Mucosa of stomach (tissue), 1 donor: ENCODE data around the gene DEPP1.

Experiments used
- H3K27me3 ChIP-seq: one replicate; pipeline ENCODE4 v1.7.0; 2013; ENCODE audit warnings: mild to moderate bottlenecking, low read length; ENCODE audit not compliant: control insufficient read depth, insufficient read depth
- H3K36me3 ChIP-seq: one replicate; pipeline ENCODE4 v1.7.0; 2013; ENCODE audit warnings: low read length; ENCODE audit not compliant: control insufficient read depth, insufficient read depth
- H3K4me1 ChIP-seq: one replicate; pipeline ENCODE4 v1.7.0; 2013; ENCODE audit warnings: mild to moderate bottlenecking, low read length; ENCODE audit not compliant: control insufficient read depth, insufficient read depth
- H3K4me3 ChIP-seq: one replicate; pipeline ENCODE4 v1.7.0; 2013; ENCODE audit warnings: low read length
- H3K9ac ChIP-seq: one replicate; pipeline ENCODE4 v1.7.0; 2013; ENCODE audit warnings: mild to moderate bottlenecking, low read length, moderate library complexity
- H3K9me3 ChIP-seq: one replicate; pipeline ENCODE4 v1.7.0; 2013; ENCODE audit warnings: mild to moderate bottlenecking, low read length, moderate library complexity; ENCODE audit not compliant: control insufficient read depth
- donor health status: Pancreatic carcinoma.

The DEPP1 gene

DNA sequence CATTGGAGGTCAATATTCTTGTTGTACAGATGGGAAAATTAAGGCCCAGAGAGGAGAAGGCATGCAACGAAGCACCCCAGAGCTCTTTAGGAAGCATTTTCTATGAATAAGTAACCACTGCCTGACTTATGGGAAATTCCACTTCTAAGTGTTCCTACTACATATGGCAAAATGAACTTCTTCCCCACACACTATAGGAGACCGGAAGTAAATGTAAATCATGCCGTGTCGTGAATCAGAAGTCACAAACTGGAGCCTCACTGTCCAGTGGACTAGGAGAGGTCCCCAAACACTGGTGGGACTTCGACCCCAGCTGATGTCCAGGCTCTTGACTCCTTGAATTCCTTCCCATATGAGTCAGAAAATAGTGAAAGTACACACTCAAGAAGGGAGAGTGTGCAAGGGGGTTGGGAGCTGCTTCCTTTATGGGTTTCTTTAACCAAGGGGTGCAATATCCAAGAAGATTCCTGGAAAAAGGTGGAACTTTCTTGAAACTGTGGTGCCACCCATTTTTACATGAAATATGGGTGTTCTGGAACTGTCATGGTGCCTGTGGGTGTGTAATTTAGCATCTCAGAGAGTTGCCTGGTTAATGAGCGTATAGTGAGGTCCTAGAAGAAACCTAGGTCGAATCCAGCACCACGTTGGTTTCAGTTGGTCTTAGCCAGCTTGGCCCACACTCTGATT lies 12.3 kb downstream of the DEPP1 start:
- H3K4me1 ChIP-seq, result peaks cover 36% of the 10 kb centered on the region

GRCh38 chr10:44965651-44966097 lies 12.9 kb downstream of the DEPP1 start:
- no peaks in the 10 kb centered on the region for H3K27me3 ChIP-seq
- H3K9ac ChIP-seq, result no peak overlapping the region
- no peaks in the 10 kb centered on the region for H3K36me3 ChIP-seq
- no peak overlapping the region for H3K4me3 ChIP-seq
- H3K9me3 ChIP-seq, result no peaks in the 10 kb centered on the region
- H3K4me1 ChIP-seq, result peaks cover 40% of the 10 kb centered on the region

More for the DNA sequence above, 12.3 kb downstream of the DEPP1 start:
- H3K9ac ChIP-seq, result no peak overlapping the region
- no peaks in the 10 kb centered on the region for H3K36me3 ChIP-seq
- H3K9me3 ChIP-seq, result no peaks in the 10 kb centered on the region
- H3K27me3 ChIP-seq, result no peaks in the 10 kb centered on the region
- H3K4me3 ChIP-seq, result no peak overlapping the region

DNA sequence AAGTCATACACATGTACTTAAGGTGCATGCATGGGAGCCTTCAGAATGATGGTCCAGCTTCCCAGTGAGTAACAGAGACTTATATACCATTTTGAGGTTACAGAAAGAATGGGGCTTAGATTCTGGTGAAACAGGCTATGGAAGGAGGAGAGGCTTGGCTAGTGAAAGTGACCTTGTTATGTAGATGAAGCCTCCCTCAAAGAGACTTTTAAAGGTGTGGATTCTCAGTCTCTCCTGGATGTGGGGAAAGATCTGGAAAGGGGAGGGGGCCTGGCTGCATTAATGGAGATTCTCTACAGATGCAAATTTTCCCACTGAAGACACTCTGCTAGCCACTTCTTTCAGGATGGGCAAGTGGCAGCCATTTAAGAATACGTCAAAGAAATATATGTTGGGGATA lies 13.5 kb downstream of the DEPP1 start:
- no peaks in the 10 kb centered on the region for H3K27me3 ChIP-seq
- no peaks in the 10 kb centered on the region for H3K36me3 ChIP-seq
- no peak overlapping the region for H3K9ac ChIP-seq
- peaks cover 45% of the 10 kb centered on the region for H3K4me1 ChIP-seq
- H3K4me3 ChIP-seq, result no peak overlapping the region
- H3K9me3 ChIP-seq, result no peaks in the 10 kb centered on the region

- Histone ChIP-seq H3K9me3 (no peaks in the 10 kb centered on the region), H3K4me3 (no peak overlapping the region), H3K9ac (no peak overlapping the region), H3K27me3 (no peaks in the 10 kb centered on the region), H3K36me3 (no peaks in the 10 kb centered on the region), H3K4me1 (peaks cover 51% of the 10 kb centered on the region)
Measured at GRCh38 chr10:44963772-44964633, 14.6 kb downstream of the DEPP1 start.

- no peaks in the 10 kb centered on the region for H3K9me3 ChIP-seq
- H3K36me3 ChIP-seq, result no peaks in the 10 kb centered on the region
- H3K27me3 ChIP-seq, result no peaks in the 10 kb centered on the region
- H3K4me1 ChIP-seq, result peaks cover 54% of the 10 kb centered on the region
- H3K4me3 ChIP-seq, result no peak overlapping the region
- H3K9ac ChIP-seq, result no peak overlapping the region
Measured at GRCh38 chr10:44962870-44963738, 15.5 kb downstream of the DEPP1 start.

DNA sequence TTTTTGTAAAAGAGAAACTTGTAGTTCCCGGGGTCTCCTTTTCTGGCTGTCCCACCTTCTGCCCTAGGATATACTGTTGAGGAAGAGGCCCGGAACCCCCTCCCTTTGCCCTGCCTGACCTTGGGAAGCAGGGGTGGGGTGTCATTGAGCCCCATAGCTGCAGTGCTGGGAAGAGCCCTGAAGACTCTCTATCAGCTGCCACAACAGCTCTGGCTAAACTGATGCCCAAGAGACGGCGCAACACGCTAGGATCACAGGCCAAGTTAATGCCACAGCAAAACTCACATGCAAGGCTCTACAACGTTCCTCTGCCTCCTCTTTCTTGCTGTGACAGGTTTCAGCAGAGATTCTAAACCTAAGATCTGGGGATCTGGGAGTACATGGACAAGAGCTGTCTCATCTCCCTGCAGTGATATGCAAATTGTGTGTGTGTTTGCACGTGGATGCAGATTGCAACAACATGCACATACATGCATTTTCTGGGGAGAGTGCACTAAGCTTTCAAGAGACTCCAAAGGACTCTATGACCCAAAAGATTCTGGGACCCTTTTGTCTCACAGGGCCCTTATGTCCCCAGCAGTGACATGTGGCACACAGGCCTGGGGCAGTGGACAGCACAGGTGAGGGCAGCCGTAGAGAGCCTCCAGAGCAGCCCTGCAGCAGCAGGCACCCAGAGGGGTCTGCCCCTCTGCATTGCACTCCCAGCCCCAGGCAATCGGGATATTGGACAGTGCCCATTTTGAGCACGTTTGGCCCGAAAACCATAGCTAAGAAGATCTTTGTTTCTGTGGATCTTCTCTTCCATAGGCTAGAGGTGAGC lies 16.5 kb downstream of the DEPP1 start:
- Histone ChIP-seq H3K27me3 (no peaks in the 10 kb centered on the region), H3K4me1 (peaks cover 58% of the 10 kb centered on the region), H3K9ac (no peak overlapping the region), H3K36me3 (no peaks in the 10 kb centered on the region), H3K4me3 (no peak overlapping the region), H3K9me3 (no peaks in the 10 kb centered on the region)

DNA sequence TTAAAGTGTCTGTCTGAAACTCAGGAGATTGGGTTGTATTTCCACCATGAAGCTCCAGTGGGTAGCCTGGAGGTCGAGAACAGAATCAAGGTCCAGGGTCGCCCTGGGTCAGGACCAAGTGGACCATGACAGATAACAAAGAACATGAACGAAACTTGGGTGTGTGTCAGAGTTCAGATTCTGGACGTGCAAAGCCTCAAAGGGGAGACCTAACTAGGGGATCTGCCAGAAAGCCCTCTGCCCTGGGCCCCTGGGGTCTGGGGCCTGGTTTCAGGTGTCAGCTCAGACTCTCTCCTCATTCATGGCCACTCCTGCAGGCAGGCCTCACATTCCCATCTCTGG lies 17.4 kb downstream of the DEPP1 start:
- H3K9me3 ChIP-seq, result no peaks in the 10 kb centered on the region
- no peaks in the 10 kb centered on the region for H3K27me3 ChIP-seq
- H3K4me1 ChIP-seq, result peaks cover 51% of the 10 kb centered on the region
- H3K4me3 ChIP-seq, result no peak overlapping the region
- H3K9ac ChIP-seq, result peak overlapping the region; percentile 29
- no peaks in the 10 kb centered on the region for H3K36me3 ChIP-seq

DNA sequence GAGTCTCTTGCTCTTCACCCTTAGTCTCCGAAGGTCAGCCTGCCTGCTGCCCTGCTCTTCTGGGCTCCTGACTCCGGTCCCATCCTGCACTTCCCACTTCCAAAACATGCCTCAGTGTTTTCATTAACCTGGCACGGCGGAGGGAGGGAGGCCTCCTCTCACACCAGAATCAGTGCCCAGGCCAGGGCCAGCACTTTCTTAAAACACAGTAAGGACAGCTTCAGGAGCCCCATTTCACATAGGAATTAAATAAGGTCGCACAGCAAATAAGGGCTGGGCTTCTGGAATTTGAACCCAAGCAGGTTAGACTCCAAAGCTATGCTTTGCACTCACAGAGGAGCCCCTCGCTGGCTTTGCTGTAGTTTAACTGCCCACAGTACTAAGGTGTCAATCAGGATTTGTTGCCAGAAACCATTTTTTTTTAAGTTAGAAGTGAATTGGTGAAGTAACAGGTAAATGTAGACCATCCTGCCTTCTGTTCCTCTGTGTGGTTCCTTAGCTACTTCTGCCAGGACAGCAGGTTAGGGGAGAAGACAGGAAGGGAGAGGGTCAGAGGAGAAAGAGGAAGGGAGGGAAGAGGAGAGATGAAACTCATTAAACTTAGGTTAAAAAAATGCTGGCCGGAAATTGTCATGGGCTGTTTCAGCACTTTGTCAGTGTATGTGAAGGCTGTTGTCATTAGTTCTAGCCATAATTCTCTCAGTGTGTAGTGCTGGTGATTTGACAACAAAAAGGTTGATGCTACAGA lies 18.0 kb downstream of the DEPP1 start:
- Histone ChIP-seq H3K4me3 (no peak overlapping the region), H3K4me1 (peaks cover 49% of the 10 kb centered on the region), H3K36me3 (no peaks in the 10 kb centered on the region), H3K27me3 (no peaks in the 10 kb centered on the region), H3K9ac (peak overlapping the region; percentile 29), H3K9me3 (no peaks in the 10 kb centered on the region)

DNA sequence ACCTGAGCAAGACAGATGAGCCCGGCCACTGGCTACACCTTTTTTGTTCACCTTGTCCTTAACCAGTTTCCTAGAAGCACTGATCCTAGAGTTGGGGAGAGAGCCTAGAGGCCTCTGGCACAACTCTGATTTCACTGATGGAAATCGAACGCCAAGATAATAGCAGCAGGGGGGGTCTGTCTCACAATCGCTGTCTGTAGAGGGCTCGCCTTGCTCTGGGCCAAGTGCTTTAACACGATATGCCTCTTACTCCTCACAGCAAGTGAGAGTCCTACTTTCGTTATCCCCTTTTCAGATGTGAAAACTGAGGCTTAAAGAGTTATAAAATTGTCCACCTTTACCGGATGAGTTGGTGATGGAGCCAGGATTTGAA lies 18.5 kb downstream of the DEPP1 start:
- Histone ChIP-seq H3K9ac (peak overlapping the region; percentile 29), H3K4me3 (no peak overlapping the region), H3K4me1 (peaks cover 49% of the 10 kb centered on the region), H3K9me3 (no peaks in the 10 kb centered on the region), H3K27me3 (no peaks in the 10 kb centered on the region), H3K36me3 (no peaks in the 10 kb centered on the region)

DNA sequence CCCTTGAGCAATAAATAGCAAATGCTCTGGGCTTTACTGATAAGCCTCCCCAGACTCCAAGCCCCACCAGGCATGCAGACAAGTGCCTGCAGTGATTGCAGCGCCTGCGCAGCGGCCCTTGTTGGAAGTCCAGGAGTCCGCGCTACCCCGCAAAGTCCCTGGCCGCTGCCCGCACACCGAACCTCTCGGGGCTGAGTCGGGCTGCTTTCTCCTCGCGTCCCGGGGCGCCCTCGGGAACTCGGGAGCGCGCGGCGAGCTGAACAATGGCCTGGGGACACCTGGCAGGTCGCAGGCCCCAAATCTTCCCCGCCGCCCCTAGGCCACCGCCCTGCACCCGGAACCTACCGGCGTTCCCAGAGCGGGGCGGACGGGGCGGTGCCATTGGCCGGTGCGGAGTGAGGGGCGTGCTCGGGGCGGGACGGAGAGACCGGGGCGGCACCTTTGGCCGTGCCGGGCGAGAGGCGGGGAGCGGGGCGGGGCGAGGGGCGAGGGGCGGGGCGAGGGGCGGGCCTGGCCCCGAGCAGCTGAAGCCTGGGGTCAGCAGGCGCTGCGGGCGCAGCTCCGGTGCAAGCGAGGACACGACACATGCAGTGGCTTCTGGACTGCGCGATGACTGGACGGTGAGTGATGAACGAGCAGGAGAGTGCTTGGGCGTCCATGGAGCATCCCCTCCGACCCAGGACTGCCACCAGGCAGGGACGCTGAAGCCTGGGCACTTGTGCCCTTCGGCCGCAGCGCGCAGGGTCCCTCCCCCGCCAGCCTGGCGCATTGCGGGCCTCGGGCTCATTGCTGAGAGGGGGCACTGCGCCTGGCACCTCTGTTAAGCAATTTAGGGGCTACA lies 19.1 kb downstream of the DEPP1 start, which contains the start of gene RASSF4:
Gene RASSF4 (plus strand): TSS at position 556 of the 841 bp plus-strand sequence. CDS start 10,401 bp downstream, outside the sequence.
- Histone ChIP-seq H3K27me3 (no peaks in the 10 kb centered on the region), H3K4me3 (peak within 1 kb of the TSS; percentile 17), H3K36me3 (no peaks in the 10 kb centered on the region), H3K4me1 (peaks cover 45% of the 10 kb centered on the region), H3K9me3 (no peaks in the 10 kb centered on the region), H3K9ac (peak within 1 kb of the TSS; percentile 64)
